GM18951 (cell line): Measurements from ENCODE around the gene CELF3.

Experiments
- POLR2A ChIP-seq: IDR thresholded peaks from 4 replicates; pipeline ENCODE4 v1.6.1; 2011; ENCODE audit warnings: mild to moderate bottlenecking; ENCODE audit not compliant: insufficient read length, insufficient read depth; ENCODE audit errors: extremely low read depth
- in situ Hi-C: fragments of 300-500 bp; cut with MboI; formaldehyde crosslinking; loops from one replicate; pipeline ENCODE4 v1.12.0; 2022; ENCODE audit warnings: low sequenced_read_pairs, mixed read lengths, inconsistent platforms; ENCODE audit not compliant: unreplicated experiment

The CELF3 gene

GRCh38 chr1:151668090-151668489 lies 48.5 kb downstream of the CELF3 start:
- in situ Hi-C loops: no loop called here
- TF ChIP-seq POLR2A: no peak

GRCh38 chr1:151661751-151662150 lies 54.9 kb downstream of the CELF3 start:
- in situ Hi-C loops: no loop called here
- no peak for TF ChIP-seq POLR2A

- no peak for TF ChIP-seq POLR2A
Observed at GRCh38 chr1:151655371-151655770, 61.2 kb downstream of the CELF3 start.

GRCh38 chr1:151653397-151653796 lies 63.2 kb downstream of the CELF3 start:
- in situ Hi-C loops: no loop called here
- no peak for TF ChIP-seq POLR2A

More at GRCh38 chr1:151655371-151655770, 61.2 kb downstream of the CELF3 start:
- in situ Hi-C loops: no loop called here
